NOMO-1 (cell line): ENCODE measurements around the gene XK.

ENCODE experiments used
- DNase-seq, 2 experiments: peaks; one replicate each; lab custom pipeline; 2025; ENCODE audit not compliant: unreplicated experiment in 2 of 2; lab: John Stamatoyannopoulos, UW

Gene XK

GRCh38 chrX:37678574-37678973 is 7.0 kb upstream of the XK start:
- DNase-seq: no peak

- DNase-seq: no peak
Observed at GRCh38 chrX:37679230-37679629, 6.4 kb upstream of the XK start.

- no peak for DNase-seq
Observed at GRCh38 chrX:37679888-37680287, 5.7 kb upstream of the XK start.

GRCh38 chrX:37684426-37684825 is 1.2 kb upstream of the XK start:
- DNase-seq: no peak

GRCh38 chrX:37684973-37685372 is 618 bp upstream of the XK start:
- peak; percentile 14 to 26 for DNase-seq

- no peak for DNase-seq
Observed at GRCh38 chrX:37686369-37686995, 891 bp downstream of the XK start.

GRCh38 chrX:37686996-37687395 is 1.4 kb downstream of the XK start:
- DNase-seq: no peak

GRCh38 chrX:37690119-37690518 is 4.5 kb downstream of the XK start:
- no peak for DNase-seq

- DNase-seq: no peak
Observed at GRCh38 chrX:37692918-37693317, 7.3 kb downstream of the XK start.

- no peak for DNase-seq
Observed at GRCh38 chrX:37697169-37697760, 11.7 kb downstream of the XK start.

GRCh38 chrX:37701588-37701987 is 16.0 kb downstream of the XK start:
- DNase-seq: no peak

GRCh38 chrX:37711991-37712390 is 26.4 kb downstream of the XK start:
- no peak for DNase-seq

GRCh38 chrX:37712458-37712857 is 26.9 kb downstream of the XK start:
- no peak for DNase-seq

GRCh38 chrX:37714479-37714878 is 28.9 kb downstream of the XK start:
- no peak for DNase-seq

- DNase-seq: no peak
Observed at GRCh38 chrX:37716602-37717001, 31.0 kb downstream of the XK start.

- no peak for DNase-seq
Observed at GRCh38 chrX:37717708-37718107, 32.1 kb downstream of the XK start.

GRCh38 chrX:37722595-37722994 is 37.0 kb downstream of the XK start:
- no peak for DNase-seq

- DNase-seq: no peak
Observed at GRCh38 chrX:37726346-37726745, 40.8 kb downstream of the XK start.

GRCh38 chrX:37745354-37745753 is 59.8 kb downstream of the XK start:
- peak; percentile 58 to 84 for DNase-seq

- no peak for DNase-seq
Observed at GRCh38 chrX:37745835-37746217, 60.2 kb downstream of the XK start.

GRCh38 chrX:37746218-37746941 is 60.8 kb downstream of the XK start:
- DNase-seq: peak; percentile 86 to 98

GRCh38 chrX:37746951-37747350 is 61.4 kb downstream of the XK start:
- DNase-seq: no peak
